Stimulated activated CD8-positive, alpha-beta memory T cell treated with anti-CD3 and anti-CD28 coated beads, Interleukin-2, amount 100 ng/mL, for 48 hours (primary cell): Measurements from ENCODE around the gene CHN2.
"Not testable (repeated sequence)": the region's sequence is repeated elsewhere in the genome, so short reads cannot be mapped to it uniquely, and the experiment has no call there.

Experiments used
- DNase-seq, 2 donors: peaks; one replicate each; pipeline ENCODE4 v3.0.0-alpha.2; 2020; ENCODE audit warnings: low read depth in 2 of 2

The CHN2 gene

DNA sequence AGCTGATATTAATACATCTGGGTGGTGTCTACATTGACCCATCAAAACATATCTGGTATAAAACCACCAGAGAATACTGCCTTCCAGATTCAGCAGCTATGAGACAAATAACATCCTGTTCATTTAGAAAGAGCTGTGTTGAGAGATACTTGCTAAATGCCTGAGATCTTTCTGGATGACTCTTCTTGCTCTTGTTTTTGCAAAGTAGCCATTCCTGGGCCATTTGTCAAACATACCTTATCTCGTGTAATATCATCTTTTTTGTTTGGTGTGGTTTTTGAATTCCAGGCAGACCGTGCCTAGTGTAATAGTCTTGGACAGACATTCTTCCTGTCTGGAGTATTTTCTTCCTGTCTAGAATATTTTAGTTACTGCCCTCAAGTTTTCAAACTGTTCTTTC lies 294.4 kb downstream of the CHN2 start:
- no peak for DNase-seq

DNA sequence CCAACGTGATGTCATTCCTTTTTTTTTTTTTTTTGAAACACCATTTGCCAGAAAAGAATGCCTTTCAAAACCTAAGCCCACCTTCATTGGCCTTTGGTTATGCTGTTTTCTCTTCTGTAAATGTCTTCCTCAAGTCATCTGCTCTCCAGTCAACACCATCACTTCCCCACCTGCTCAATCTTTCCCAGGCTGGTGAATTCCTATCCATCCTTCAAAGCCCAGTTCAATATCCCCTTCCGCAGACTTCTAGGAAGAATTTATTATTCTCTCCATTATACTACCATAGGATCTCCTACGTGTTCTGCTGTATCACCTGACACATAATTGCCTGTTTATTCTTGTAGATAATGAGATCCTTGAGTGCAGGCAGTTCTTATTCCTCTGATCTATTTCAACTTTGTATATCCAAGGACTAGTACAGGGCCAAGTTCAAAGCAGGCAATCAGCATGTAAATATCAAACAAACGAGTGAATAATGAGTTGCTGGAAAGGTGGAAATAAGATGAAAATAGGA lies 295.6 kb downstream of the CHN2 start:
- DNase-seq = no peak

DNA sequence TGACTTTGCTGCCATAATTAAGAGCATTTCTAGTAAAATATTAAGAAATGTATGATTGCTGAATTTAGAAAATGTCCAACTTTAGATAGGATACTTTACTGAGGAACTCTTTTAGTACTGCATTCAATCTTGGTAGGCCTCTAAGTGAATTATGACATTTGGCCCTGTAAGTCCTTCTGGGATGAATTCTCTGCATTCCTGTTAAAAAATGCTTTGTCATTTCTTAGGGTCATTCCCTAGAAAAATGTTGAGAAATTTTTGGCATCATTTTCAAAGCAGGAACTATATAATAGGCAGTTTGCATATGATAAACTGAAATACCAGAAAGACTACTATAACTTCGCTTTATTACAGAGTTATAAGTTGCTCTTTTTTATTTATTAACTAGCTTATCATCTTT lies 299.8 kb downstream of the CHN2 start:
- DNase-seq = no peak

DNA sequence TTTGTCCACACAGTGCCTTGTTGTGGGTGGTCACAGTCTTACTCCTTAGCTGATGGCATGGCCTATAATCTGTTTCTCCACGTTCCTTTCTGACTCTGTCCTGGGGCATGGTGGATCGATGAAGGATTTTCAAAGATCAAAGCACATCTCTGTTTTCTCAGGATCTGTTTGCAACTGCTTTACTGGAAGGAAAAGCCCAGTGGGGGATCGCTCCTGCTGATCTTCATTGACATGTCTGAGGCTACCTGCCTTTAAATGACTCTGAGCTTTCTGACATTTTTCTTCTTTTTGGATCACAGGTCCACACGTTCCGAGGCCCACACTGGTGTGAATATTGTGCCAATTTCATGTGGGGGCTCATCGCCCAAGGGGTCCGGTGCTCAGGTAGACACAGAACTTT lies 301.1 kb downstream of the CHN2 start:
- DNase-seq = no peak

DNA sequence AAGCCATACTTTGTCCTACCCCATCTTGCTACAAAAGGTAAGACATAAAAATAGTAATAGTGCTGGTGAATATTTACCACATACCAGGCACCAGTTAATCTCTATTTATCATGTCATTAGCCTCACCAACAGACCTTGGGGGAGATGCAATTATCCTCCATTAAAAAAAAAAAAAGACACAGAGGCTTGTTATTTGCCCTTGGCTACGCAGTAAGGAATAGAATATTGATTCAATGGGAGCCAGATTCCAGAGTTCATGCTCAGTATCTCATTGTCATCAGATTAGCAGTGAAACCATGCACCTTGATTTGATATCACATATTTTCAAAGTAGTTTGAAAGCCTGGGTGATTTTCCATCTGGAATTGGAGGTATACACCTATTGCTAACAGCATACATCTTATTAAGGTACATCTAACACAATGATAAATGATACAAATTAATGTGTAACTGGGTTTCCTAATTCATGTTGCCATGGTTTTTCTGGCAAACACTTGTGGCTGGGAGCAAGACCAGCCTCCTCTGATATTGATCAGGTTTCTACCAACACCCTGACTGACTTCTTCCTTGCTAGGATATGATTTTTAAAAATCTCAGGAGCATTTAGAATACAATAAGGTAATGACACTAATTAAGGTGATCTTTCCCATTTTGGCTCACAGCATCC lies 301.9 kb downstream of the CHN2 start:
- DNase-seq = no peak

DNA sequence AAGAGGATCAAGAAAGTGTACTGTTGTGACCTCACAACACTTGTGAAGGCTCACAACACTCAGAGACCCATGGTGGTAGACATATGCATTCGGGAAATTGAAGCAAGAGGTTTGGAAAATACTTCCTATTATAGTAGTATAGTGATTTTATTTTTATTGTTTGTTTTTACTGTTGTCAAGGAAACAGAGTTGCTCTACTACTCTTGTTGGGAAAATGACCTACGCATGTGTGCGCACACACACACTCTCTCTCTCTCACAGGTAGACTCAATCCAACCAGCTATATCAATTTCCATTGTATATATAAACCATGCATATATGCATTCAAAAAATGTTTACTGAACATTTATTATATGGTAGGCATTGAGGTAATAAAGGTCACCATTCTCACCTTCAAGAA lies 305.4 kb downstream of the CHN2 start:
- DNase-seq = no peak

DNA sequence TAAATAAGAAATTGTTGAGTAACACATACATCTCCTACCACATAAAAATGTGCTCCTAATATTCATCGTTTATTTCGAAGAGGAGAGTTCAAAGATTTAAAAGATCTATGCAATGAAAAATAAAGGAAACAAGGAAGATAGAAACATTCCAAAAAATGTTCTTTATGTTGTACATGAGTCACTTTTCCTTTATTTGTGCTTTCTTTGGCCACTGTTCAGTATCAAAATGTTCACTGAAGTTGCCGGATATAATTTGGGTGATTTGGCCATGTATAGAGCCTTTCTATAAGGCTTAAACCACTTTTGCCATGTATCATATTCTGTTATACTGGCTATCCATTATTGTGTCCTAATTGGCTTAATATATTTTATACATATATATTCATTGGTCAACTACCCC lies 306.1 kb downstream of the CHN2 start:
- no peak for DNase-seq

DNA sequence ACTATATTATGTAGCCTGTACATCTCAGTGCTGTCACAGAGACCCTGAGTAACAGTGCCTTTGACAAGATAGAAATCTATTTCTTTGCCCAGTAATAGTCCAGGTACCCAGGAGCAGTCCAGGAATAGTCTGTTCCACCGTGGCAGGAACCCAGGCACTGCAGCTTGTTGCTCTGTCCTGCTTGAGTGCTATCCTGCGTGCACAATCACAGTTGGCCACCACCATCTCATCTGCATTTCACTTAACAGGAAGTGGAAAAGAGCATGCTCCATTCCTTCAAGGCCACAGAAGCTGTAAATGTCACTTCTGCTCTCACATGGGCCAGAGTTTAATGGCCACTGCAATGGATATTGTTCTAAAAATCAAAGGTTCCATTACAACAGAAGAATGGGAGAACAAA lies 307.6 kb downstream of the CHN2 start:
- DNase-seq = no peak

DNA sequence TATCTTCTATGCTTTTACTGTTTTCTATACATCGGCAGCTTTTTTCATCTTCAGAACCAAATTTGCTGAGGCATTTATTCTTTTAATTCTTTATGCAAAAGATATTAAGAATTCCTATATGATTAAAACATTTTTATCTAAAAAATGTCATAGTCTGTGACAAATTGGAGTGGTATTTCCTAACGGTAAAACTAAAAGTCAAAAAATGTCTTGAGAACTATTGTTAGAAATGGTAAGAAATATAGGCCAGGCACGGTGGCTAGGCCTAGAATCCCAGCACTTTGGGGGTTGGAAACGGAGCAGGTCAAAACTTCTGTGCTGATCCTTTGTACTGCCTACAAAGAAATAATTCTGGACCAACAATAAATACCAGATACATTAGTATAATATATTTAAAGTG lies 311.4 kb downstream of the CHN2 start:
- DNase-seq = no peak

DNA sequence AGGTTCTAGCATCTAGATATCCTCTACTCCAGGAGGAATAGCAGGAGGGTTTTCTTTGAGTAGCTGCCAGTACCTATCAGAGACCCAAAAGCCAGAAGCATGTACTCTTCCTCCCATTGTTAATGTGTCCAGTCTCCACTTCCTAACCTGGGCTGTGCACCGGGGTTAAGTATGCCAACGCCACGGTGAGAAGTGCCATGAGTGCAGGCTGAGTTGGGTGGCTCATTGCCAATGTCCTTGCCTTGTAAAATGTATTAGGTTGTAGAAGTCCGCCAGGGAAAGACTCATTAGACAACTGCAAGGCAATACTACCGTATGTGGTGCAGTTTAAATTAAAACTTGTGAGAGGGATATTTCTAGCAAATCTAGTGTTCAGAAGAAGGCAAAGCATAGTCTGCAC lies 314.0 kb downstream of the CHN2 start:
- DNase-seq = no peak

DNA sequence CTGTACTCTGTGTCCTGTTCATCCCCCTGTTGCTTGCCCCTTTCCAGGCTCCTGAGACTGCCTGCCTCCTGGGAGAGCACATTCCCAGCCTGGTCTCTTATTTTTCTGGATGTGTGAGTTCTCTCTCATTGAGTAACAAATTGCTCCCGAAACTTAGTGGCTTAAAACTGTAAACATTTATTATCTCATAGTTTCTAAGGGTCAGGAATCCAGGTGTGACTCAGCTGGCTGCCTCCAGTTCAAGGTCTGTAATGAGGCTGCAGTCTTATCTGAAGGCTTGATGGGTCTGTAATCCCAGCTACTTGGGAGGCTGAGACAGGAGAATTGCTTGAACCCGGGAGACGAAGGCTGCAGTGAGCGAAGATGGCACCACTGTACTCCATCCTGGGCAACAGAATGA lies 315.5 kb downstream of the CHN2 start:
- DNase-seq = no peak

DNA sequence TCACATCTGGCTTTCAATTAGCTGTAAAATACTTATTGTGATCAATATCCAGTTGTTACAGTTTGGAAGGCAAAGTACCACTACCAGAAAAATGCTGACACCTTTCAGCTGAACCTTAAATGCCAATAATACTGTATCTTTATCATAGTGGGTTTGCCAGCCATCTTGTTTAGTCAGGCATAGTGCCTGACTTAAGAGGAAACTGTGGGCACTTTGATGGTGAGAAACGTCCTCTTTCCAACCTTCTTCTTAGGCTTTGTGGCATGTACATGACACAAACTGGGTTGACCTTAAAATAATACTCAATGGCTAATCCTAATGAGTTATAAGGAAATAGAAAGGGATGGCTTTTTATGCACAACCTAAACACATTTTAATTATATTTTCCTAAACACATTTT lies 316.8 kb downstream of the CHN2 start:
- DNase-seq = no peak

DNA sequence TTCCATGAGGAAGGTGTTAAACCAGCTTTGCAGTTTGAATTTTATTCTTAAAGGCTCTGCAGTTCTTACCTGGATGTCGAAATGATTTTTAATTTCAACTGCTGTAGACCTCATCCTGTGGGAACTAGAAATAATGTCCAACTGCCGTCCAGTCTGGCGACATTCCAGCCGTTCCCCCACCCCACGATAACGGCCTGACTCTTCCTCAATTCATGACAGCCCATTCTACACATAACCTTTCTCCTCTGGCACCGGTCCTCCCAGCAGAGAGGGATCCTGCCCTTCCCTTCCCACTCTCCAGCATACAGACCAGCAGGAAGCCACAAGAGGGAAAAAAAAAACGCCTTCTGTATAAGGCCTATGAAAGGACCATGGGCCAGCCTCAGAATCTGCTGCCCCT lies 317.3 kb downstream of the CHN2 start:
- no peak for DNase-seq

DNA sequence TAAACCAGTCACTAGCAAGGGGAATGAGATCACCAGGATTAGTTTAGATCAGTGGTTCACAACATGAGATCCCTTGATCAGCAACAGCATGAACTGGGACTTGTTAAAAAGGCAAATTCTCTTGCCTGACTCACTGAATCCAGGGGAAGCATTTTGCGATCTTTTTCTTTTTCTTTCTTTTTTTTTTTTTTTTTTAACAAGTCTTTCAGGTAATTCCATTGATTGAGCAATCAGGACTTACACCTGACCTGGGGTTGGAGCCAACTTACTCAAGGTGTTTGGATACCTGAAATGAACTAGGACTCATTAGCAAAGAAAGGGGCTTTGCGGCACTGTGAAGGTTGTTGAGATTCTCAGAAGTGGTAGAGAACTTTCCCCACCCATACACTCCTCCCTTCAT lies 321.9 kb downstream of the CHN2 start:
- DNase-seq = no peak

DNA sequence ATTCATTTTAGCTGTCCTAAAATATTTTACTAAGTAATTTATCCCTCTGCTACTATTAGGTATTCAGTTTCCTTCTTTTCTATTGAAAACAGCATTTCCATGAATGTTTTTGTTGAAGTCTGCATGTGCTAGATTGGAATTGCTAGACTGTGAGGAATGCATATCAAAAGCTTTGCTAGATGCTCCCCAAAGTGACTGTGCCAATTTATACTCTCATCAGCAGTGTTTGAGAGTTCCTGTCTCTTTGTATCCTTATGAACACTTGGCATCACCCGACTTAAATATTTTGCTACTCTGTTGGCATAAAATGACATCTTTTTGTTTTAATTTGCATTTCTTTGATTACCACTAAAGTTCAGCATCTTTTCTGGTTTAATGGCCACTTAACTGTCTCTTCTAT lies 324.0 kb downstream of the CHN2 start:
- DNase-seq = no peak

DNA sequence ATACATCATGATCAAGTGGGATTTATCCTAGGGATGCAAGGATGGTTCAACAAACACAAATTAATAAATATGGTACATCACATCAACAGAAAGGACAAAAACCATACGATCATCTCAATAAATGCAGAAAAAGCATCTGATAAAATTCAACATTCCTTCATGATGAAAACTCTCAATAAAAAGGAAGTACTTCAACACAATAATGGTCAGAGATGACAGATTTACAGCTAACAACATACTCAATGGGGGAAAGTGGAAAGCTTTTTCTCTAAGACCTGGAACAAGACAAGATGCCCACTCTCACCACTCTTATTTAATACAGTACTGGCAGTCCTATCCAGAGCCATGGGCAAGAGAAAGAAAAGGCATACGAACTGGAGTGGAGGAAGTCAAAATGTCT lies 329.2 kb downstream of the CHN2 start:
- DNase-seq = no peak

DNA sequence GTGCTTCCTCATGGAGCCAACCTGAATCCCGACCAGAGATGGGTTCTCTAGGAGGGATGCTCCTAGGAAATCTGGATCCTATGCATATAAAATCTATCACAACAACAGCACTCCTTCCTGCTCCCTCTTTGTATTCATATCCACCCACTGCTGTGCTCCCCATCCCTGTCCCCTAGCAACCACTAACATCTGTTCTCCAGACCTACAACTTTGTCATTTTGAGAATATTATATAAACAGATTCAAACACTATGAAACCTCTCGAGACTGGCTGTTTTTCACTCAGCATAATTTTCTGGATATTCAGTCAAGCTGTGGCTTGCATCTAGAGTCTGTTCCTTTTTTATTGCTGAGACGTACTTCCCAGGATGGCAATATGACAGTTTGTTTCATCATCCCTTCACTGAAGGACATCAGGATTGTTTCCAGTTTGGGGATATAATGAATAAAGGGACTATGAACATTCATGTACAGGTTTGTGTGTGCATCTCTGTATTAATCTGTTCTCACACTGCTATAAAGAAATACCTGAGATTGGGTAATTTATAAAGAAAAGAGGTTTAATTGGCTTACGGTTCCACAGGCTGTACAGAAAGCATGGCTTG lies 333.0 kb downstream of the CHN2 start:
- no peak for DNase-seq

DNA sequence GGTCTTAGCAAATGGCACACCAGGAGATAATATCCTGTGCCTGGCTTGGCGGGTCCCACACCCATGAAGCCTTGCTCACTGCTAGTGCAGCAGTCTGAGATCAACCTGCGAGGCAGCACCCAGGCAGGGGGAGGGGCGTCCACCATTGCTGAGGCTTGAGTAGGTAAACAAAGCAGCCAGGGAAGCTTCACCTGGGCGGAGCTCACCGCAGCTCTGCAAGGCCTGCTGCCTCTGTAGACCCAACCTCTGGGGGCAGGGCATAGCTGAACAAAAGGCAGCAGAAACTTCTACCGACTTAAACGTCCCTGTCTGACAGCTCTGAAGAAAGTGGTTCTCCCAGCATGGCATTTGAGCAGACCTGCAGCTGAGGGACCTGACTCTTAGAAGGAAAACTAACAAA lies 334.0 kb downstream of the CHN2 start:
- not testable (repeated sequence) for DNase-seq
